Left ventricle myocardium inferior (tissue), 1 donor: ENCODE measurements around the gene PDE4DIP. TPM values are rescaled to one million over a fixed set of nuclear protein-coding genes. Genes with fewer than 3 reads are reported as not detected.
"Not testable (repeated sequence)": the region's sequence is repeated elsewhere in the genome, so short reads cannot be mapped to it uniquely, and the experiment has no call there.

Experiments
- DNase-seq: peaks from one replicate; pipeline ENCODE4 v3.0.0-alpha.2; 2020
- H3K27ac ChIP-seq: fragments of 200-600 bp; replicated peaks from 2 replicates; pipeline ENCODE4 v1.8.0; 2021
- H3K27me3 ChIP-seq: fragments of 200-600 bp; 2 replicates; pipeline ENCODE4 v1.8.0; 2021; ENCODE audit warnings: low read depth
- H3K36me3 ChIP-seq: fragments of 200-600 bp; 2 replicates; pipeline ENCODE4 v1.8.0; 2021
- H3K4me1 ChIP-seq: fragments of 200-600 bp; 2 replicates; pipeline ENCODE4 v1.8.0; 2021
- H3K4me3 ChIP-seq: fragments of 200-600 bp; 2 replicates; pipeline ENCODE4 v1.8.0; 2021; ENCODE audit warnings: mild to moderate bottlenecking, moderate library complexity
- H3K9me3 ChIP-seq: fragments of 200-600 bp; replicated peaks from 2 replicates; pipeline ENCODE4 v1.8.0; 2021
- intact Hi-C: fragments of 100-400 bp; cut with micrococcal nuclease; formaldehyde crosslinking; loops from one replicate; pipeline ENCODE4 v1.11.0; 2022
- total RNA-seq: library from RNA; stranded (reverse); fragmentation: NEBNext Ultra II Directional; extraction: Animal tissue kit (Norgen Biotek cat#: 25700); gene quantifications from one replicate; pipeline ENCODE4 v1.2.1, GENCODE V29; 2021
- donor health status: DM: no; HTN: yes; CAD: no; lungs with severe emphysema.

The PDE4DIP gene
- total RNA-seq, 1 donor from 2014 or later = 2,016 TPM

- H3K27ac ChIP-seq, H3K27me3 ChIP-seq, H3K9me3 ChIP-seq, H3K4me3 ChIP-seq, intact Hi-C loops, H3K4me1 ChIP-seq, H3K36me3 ChIP-seq, DNase-seq: not testable (repeated sequence)
Measured at GRCh38 chr1:148992364-148992763, 148.1 kb downstream of the PDE4DIP start.

GRCh38 chr1:148996449-148997224, 152.4 kb downstream of the PDE4DIP start:
- H3K9me3 ChIP-seq, intact Hi-C loops, H3K36me3 ChIP-seq, H3K4me3 ChIP-seq, H3K4me1 ChIP-seq, H3K27me3 ChIP-seq, DNase-seq: not testable (repeated sequence)
- H3K27ac ChIP-seq = peak overlapping the region; percentile 16

GRCh38 chr1:148997405-148997804, 153.2 kb downstream of the PDE4DIP start:
- H3K27ac ChIP-seq = peak overlapping the region; percentile 33
- intact Hi-C loops = not testable (repeated sequence)

DNA sequence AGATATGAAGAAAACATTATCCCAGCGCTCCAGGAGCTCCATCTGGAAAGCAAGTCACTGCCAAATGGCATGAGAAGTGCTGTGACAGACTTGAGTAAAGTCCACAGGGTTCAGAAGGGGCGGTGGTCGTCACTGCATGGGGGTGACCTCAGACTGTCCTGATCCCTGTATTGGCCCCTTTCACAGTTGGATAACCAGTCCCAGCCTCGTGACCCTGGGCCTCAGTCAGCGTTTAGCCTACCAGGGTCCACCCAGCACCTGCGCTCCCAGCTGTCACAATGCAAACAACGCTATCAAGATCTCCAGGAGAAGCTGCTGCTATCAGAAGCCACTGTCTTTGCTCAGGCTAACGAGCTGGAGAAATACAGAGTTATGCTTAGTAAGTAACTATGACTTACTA, 158.4 kb downstream of the PDE4DIP start:
- H3K4me1 ChIP-seq, intact Hi-C loops, H3K27ac ChIP-seq, H3K9me3 ChIP-seq, H3K4me3 ChIP-seq, H3K27me3 ChIP-seq, DNase-seq, H3K36me3 ChIP-seq: not testable (repeated sequence)

More at GRCh38 chr1:148997405-148997804, 153.2 kb downstream of the PDE4DIP start:
- DNase-seq, H3K27me3 ChIP-seq, H3K4me3 ChIP-seq, H3K4me1 ChIP-seq, H3K9me3 ChIP-seq, H3K36me3 ChIP-seq: not testable (repeated sequence)

DNA sequence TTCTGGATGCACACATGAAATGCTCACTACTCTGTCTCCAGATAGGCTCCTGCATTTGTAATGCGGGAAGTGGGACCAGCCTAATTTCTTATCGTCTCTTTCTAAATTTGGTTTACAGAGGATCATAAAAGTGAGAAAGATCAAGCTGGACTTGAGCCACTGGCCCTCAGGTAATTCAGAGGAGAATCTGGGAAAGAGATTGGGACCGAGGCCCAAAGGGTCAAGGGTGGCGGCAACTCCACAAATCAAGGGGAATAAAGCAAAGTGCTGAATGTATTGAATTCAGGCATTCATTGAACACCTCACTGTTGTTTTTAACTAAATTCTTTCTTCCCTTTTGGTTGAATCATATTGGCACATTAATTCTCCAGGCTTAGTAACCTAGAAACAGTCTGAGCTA, 164.1 kb downstream of the PDE4DIP start:
- H3K4me1 ChIP-seq, DNase-seq, H3K27me3 ChIP-seq, intact Hi-C loops, H3K9me3 ChIP-seq, H3K27ac ChIP-seq, H3K4me3 ChIP-seq, H3K36me3 ChIP-seq: not testable (repeated sequence)

GRCh38 chr1:149008769-149009168, 164.5 kb downstream of the PDE4DIP start:
- H3K4me3 ChIP-seq, H3K36me3 ChIP-seq, H3K9me3 ChIP-seq, DNase-seq, H3K27me3 ChIP-seq, H3K27ac ChIP-seq, H3K4me1 ChIP-seq, intact Hi-C loops: not testable (repeated sequence)

DNA sequence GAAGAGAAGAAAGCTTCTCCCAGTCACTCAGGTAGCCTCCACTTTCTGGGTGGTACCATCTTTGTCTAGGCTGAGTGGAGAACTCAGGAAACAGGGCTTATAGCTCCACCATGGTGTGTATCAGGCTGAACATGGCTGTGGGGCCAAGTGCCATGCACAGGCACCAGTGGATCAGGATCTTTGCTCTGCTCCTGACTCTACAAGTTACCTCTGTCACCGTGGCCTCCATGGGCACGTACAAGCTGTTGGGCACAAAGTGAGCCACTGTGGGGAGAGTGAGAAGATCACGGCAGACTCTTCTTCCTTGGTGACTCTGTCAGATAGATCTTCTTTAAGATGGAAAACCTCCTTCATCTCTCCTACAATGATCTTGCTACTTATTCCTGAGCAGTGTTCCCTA, 165.5 kb downstream of the PDE4DIP start:
- H3K27me3 ChIP-seq, H3K36me3 ChIP-seq, H3K4me1 ChIP-seq, H3K4me3 ChIP-seq, intact Hi-C loops, H3K9me3 ChIP-seq, H3K27ac ChIP-seq, DNase-seq: not testable (repeated sequence)

- H3K27ac ChIP-seq, H3K27me3 ChIP-seq, H3K4me1 ChIP-seq, H3K9me3 ChIP-seq, H3K36me3 ChIP-seq, intact Hi-C loops, DNase-seq, H3K4me3 ChIP-seq: not testable (repeated sequence)
Measured at GRCh38 chr1:149012599-149012998, 168.4 kb downstream of the PDE4DIP start.

- H3K4me1 ChIP-seq, intact Hi-C loops, H3K36me3 ChIP-seq, H3K9me3 ChIP-seq, H3K27me3 ChIP-seq, H3K4me3 ChIP-seq, DNase-seq, H3K27ac ChIP-seq: not testable (repeated sequence)
Measured at GRCh38 chr1:149013513-149013912, 169.3 kb downstream of the PDE4DIP start.

DNA sequence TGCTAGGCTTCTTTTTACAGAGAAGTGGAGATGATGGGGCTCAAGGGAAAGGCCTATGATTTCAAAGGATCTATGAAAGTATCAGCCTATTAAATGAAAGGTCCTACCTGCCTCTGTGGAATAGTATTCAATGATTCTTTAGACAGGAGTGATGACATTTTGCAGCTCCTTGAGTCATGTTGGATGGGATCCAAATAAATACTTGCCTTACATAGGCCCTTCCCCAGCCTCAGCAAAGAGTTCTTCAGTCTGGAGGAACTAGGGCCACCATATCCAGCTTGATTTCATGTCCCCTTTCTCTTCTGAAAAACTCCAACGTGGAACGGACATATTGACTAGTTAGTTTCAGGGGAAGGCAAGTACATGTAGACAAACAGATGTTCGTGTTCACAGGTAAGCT, 171.3 kb downstream of the PDE4DIP start:
- H3K4me1 ChIP-seq, H3K9me3 ChIP-seq, DNase-seq, H3K27ac ChIP-seq, H3K27me3 ChIP-seq, intact Hi-C loops, H3K36me3 ChIP-seq, H3K4me3 ChIP-seq: not testable (repeated sequence)

GRCh38 chr1:149016626-149017025, 172.4 kb downstream of the PDE4DIP start:
- H3K36me3 ChIP-seq, H3K9me3 ChIP-seq, DNase-seq, H3K4me1 ChIP-seq, H3K27ac ChIP-seq, H3K27me3 ChIP-seq, H3K4me3 ChIP-seq, intact Hi-C loops: not testable (repeated sequence)

DNA sequence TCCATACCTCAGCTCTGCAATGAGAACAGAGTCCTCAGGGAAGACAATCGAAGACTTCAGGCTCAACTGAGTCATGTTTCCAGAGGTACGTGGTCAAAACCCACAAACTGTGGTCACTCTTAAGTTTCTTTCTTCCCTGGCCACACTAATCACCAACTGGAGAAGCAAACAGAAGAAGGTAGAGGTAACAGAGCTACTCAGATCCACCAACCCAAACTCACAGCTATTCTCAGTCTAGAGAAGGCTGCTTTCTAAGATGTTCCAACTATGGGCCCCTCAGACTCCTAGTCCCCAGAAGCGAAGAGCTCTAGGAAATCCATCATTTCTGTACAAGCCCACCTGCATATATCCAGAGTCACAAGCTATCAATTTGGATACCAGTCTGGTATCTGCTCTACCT, 174.3 kb downstream of the PDE4DIP start:
- DNase-seq, H3K4me3 ChIP-seq, H3K4me1 ChIP-seq, intact Hi-C loops, H3K36me3 ChIP-seq, H3K27ac ChIP-seq, H3K9me3 ChIP-seq, H3K27me3 ChIP-seq: not testable (repeated sequence)

DNA sequence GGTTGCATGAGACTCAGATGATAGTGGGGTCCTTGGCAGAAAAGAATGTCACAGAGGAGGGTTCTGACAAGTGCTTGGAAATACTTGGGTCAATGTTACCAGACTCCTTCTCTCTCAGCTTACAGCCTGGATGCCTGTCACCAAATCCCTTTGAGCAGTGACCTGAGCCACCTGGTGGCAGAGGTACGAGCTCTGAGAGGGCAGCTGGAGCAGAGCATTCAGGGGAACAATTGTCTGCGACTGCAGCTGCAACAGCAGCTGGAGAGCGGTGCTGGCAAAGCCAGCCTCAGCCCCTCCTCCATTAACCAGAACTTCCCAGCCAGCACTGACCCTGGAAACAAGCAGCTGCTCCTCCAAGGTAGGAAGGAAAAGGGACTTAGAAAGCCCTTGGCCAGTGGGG, 180.1 kb downstream of the PDE4DIP start:
- H3K27ac ChIP-seq, H3K36me3 ChIP-seq, H3K27me3 ChIP-seq, H3K4me3 ChIP-seq, DNase-seq, intact Hi-C loops, H3K9me3 ChIP-seq, H3K4me1 ChIP-seq: not testable (repeated sequence)

DNA sequence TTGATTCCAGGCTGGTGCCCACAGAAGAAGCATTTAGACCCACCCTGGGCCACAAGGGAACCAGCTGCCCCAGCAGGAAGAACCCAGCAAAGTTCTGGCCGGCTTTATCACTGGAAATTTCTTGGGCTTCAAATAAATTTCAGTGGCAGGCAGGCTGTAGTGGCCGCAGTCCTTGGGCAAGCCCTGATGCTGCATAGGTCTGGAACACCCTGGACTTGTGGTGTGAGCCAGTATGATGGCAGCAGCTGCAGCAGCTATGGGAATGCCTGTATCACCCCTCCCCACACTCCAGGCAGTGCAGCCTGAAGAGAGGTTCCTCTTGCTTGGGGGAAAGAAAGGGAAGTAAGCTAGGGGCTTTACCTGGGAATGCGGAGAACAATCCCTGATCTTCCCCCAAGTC, 189.7 kb downstream of the PDE4DIP start:
- H3K36me3 ChIP-seq, H3K27me3 ChIP-seq, H3K9me3 ChIP-seq, intact Hi-C loops, H3K4me1 ChIP-seq, H3K4me3 ChIP-seq, DNase-seq, H3K27ac ChIP-seq: not testable (repeated sequence)
